Stimulated activated CD4-positive, alpha-beta T cell treated with anti-CD3 and anti-CD28 coated beads, TNF-alpha, amount 100 ng/mL, for 1 hour (primary cell): Measurements from ENCODE around the gene VPS36.
"Not testable (repeated sequence)": the region's sequence is repeated elsewhere in the genome, so short reads cannot be mapped to it uniquely, and the experiment has no call there.

ENCODE experiments used
- DNase-seq, 3 donors: peaks; one replicate each; pipeline ENCODE4 v3.0.0-alpha.2; 2020; ENCODE audit warnings: low read depth in 3 of 3, low spot score in 1 of 3

The VPS36 gene

GRCh38 chr13:52450012-52450792, at the start of gene VPS36:
Gene VPS36, minus strand, starts transcription at chr13:52450634. Its CDS starts 40 bp downstream, at chr13:52450594.
- peak; percentile 84 to 96 (median 91) for DNase-seq

DNA sequence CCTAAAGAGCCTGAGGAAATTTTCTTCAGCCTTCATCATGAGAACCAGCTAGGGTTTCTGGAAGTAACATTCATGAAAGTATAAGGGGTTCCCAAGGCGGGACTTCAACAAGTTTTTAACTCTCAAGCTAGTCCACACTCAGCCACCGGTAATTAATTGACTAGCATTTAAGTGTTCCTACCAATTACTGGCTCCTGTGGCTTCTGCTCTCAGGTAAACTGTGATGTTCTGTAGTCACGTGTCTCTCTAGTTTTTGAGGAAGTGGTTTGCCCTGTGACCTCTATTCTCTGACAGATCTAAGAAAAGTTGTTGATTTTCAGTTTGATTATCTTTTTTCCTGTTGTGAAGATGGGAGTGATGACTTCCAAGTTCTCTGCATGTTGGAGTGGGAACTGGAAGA, 47.5 kb upstream of the VPS36 start:
- not testable (repeated sequence) for DNase-seq

- not testable (repeated sequence) for DNase-seq
Measured at GRCh38 chr13:52494241-52494640, 43.8 kb upstream of the VPS36 start.

GRCh38 chr13:52491015-52491414, 40.6 kb upstream of the VPS36 start:
- not testable (repeated sequence) for DNase-seq

DNA sequence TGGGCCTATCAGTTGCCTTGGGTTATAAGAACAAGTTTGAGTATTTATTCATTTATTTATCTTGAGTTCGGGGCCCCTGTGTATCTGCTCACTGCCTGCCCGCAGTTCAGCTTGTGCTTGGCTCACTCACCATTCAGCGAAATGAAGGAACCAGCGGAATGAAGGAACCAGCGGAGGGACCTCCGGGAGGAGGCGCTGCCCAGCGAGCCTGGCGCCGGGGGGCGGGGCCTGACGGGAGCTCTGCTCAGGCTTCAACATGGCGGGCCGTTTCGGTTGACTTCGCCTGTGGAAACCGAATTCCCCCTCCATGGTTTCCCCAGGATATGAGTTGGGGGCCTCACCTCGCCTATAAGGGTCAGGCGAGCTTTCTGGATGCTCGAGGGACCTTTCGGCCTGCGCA, 38.3 kb upstream of the VPS36 start:
- DNase-seq, result not testable (repeated sequence)

- DNase-seq, result not testable (repeated sequence)
Measured at GRCh38 chr13:52487078-52487477, 36.6 kb upstream of the VPS36 start.

DNA sequence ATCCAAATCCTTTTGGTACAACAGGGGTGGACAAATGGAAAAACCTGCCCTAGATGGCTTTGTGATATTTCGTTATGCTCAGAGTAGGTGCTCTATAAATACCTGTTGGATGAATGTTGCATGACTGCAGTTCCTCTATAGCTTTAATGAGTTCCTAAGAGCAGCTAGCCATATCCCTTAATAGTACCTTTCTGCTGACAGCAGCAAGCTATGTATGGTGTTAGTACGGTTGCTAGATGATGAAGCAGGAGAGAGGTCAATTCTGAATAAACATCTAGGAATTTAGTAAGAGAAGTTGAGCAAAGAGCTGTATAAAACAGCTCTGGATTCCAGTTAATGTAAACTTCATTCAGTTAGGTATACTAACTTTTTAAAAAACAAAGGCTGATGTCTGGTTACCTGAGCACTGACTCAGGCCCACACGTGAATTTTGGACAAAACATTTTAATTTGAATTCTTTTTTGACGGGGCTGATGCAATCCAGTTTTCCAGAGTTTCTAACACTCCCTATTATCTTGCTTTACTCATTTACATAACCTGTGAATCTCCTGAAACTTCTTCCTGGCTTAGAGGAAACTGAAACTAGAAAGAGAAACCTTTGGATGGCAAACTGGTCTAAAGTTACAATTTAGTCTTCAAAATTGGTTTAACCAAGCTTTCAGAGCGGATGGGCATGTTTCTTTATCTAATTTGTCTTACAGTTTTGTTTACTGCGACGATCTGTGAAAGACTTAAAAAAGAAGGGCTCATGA, 30.4 kb upstream of the VPS36 start:
- not testable (repeated sequence) for DNase-seq

DNA sequence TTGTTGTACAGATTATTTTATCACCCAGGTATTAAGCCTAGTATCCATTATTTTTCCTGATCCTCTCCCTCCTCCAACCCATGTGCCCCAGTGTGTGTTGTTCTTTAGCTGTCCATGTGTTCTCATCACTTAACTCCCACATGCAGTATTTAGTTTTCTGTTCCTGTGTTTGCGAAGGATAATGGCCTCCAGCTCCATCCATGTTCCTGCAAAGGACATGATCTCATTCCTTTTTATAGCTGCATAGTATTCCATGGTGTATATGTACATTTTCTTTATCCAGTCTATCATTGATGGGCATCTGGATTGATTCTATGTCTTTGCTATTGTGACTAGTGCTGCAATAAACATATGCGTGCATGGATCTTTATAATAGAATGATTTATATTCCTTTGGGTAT, 18.1 kb upstream of the VPS36 start:
- not testable (repeated sequence) for DNase-seq

GRCh38 chr13:52463526-52463925, 13.1 kb upstream of the VPS36 start:
- DNase-seq, result no peak

- no peak for DNase-seq
Measured at GRCh38 chr13:52461265-52461664, 10.8 kb upstream of the VPS36 start.

- no peak for DNase-seq
Measured at GRCh38 chr13:52459668-52460067, 9.2 kb upstream of the VPS36 start.

- DNase-seq, result peak; percentile 21 to 75 (median 55)
Measured at GRCh38 chr13:52455677-52456041, 5.2 kb upstream of the VPS36 start.

DNA sequence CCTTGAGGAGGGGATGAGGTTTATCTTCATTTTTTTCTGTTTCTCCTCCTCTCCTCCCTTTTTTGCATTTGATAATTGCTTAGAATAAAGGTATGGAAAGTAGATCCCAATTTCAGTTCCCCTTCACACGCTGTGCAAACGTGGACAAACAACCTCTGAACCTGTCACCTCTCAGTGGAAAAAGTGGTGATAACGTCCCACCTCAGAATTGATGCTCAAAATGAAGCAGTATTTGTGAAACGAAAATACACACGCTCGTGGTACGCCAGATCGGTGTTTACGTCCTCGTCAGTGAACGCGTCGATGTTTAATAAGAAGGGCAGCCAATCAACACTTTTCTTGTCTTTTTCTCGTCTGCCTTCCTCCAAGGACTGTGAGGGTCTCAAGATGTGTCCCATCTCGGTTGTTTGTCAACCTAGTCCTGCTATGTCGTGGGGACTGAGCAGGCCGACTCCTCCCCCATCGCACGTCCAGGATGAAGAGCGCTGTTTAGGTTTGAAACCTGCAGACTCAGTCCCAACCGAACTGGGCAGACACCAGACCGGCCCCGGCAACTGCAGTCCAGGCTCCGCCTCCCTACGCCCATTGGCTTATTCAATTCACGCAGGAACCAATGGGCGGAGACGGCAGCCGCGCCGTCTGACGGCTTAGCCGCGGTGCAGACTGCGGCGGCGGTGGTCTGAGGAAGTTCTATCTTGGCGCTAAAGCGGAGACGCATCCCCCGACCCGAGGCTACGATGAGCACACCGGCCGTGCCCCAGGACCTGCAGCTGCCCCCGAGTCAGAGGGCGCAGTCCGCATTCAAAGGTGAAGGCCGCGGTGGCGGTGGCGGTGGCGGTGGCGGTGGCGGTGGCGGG, 4.6 kb upstream of the VPS36 start, which contains the start of gene CKAP2:
Gene CKAP2 (plus strand): TSS at position 659 of the 857 bp plus-strand sequence. CDS start 79 bp downstream, at position 738.
- peak; percentile 73 to 82 (median 76) for DNase-seq

DNA sequence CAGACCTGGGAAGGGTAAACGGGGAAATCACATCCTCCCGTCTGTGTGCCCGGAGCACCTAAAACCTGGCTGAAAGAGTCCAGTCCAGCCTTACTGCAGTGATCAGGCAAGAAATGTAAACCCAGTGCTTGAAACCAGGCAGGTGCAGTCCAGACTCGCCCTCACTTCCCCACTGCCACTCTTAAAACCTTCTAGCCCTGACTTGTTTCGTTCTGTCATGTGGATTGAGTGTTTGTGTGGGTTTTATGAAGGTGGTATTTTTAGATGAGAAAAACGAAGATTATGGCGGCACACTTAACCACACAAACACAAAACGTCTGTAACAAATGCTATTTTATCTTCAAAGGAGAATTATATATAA, 4.0 kb upstream of the VPS36 start:
- no peak for DNase-seq

GRCh38 chr13:52452470-52452869, 2.0 kb upstream of the VPS36 start:
- no peak for DNase-seq

GRCh38 chr13:52451135-52451804, 836 bp upstream of the VPS36 start:
- DNase-seq, result no peak

DNA sequence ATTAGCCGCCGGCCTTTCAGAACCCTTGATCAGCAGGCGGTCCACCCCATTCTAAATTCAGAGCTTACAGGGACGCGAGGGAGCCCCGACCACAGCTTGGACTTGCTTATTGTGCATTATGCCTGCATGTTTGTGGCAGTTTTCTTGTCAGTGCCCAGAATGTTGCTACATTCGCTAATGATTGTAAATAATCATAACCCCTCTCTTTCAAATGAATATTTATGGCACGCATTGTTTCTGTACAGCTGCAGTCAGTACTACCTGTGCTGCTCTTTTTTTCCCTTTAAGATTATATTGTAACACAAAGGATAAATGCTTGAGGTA, 321 bp upstream of the VPS36 start:
- DNase-seq, result no peak

DNA sequence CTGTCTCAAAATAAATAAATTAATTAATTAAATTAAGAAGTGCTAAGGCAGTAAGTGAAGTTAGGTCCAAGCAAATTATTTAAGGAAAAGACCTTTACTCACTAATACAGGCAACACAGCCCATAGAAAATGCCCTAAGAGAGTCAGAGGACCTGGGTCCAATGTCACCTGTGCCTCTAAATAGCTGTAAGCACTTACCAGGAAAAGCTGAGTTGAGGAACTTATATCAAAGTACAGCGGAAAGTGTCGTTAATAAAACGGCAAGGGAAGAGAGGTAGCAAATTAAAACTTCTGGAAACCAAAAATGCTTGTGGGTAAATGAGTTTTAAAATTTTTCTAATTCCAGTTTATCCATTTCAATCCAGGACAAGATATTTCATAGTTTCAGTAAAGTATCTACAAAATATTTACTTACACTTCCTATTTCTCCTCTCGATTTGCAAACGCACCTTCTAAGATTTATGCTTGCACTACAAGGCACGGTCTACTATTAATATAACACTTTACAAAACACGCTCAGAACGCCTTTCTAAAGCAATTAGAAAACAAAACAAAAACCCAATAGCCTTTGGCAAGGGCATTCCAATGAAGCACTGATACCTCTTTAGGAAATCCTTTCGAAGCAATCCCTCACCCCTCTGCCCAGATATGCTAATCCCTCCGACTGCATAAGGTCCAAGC, 963 bp downstream of the VPS36 start:
- no peak for DNase-seq

- no peak for DNase-seq
Measured at GRCh38 chr13:52447815-52448552, 2.5 kb downstream of the VPS36 start.

DNA sequence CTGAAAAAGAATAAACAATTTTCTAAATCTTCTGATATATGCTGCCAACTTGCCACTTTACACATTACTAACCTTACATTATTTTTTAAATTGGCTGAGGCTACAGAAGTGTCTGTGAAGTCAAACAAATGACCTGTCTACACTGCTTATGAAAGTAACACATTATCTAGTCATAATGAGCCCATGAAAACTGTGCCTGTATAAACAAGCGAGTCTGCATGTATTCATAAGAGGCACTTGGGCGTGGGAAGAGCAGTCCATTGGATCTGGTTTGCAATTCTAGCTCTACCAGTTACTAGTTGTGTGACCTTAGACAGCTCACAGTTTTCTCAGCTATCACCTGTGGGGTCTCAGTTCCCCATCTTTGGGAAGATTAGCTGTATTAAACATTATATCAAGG, 3.1 kb downstream of the VPS36 start:
- DNase-seq, result no peak
